ENCODE results near the gene RASGRP2. TPM values are rescaled to one million over a fixed set of nuclear protein-coding genes. Genes with fewer than 3 reads are reported as not detected.

The RASGRP2 gene
- total and polyA plus RNA-seq, 3 donors from 2014 or later, result 14.4 to 26.3 (median 24.0) TPM

DNA sequence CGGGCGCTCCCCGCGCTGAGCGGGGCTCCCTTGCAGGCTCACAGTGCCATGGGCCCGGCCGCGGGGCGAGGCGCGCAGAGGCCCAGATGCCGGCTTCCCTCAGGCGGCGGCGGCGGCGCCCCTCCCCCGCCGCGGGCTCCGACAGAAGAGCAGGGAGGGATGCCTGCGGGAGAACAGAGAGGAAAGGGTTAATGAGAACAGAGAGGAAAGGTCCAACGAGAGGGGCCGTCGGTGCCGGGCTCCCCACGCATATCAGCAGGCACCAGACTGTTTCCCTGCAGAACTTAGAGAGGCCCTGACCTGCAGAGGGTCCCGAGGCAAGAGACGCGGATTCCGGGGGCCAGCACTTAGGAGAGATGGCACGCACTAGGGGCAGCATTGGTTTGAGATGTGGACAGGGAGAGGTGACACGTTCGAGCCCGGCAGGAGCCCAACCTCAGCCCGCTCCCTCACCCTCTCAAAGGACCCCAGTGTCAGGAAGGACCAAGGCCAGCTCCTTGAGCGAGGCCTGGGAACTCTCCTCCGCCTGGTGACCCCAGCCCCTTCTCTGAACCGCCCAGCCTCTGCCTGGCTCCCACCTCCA lies 30.1 kb downstream of the RASGRP2 start:
- no peak overlapping the region for H3K27ac ChIP-seq
- 12% methylated on average over 25 to 37 of the region's 39 CpGs for WGBS, 2 donors
- no peak for TF ChIP-seq POLR2A (IDR thresholded peaks at IDR 0.05)
- TF ChIP-seq, protein P1, sequence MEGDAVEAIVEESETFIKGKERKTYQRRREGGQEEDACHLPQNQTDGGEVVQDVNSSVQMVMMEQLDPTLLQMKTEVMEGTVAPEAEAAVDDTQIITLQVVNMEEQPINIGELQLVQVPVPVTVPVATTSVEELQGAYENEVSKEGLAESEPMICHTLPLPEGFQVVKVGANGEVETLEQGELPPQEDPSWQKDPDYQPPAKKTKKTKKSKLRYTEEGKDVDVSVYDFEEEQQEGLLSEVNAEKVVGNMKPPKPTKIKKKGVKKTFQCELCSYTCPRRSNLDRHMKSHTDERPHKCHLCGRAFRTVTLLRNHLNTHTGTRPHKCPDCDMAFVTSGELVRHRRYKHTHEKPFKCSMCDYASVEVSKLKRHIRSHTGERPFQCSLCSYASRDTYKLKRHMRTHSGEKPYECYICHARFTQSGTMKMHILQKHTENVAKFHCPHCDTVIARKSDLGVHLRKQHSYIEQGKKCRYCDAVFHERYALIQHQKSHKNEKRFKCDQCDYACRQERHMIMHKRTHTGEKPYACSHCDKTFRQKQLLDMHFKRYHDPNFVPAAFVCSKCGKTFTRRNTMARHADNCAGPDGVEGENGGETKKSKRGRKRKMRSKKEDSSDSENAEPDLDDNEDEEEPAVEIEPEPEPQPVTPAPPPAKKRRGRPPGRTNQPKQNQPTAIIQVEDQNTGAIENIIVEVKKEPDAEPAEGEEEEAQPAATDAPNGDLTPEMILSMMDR (IDR thresholded peaks at IDR 0.05), result no peak
- H3K4me1 ChIP-seq, result no peaks in the 10 kb centered on the region
- no peaks in the 10 kb centered on the region for H3K27me3 ChIP-seq
- intact Hi-C loops (cut with DNase I; ENCODE audit: low total_unique reads), result no loop called here
- no peaks in the 10 kb centered on the region for H3K9me3 ChIP-seq
- H3K36me3 ChIP-seq (ENCODE audit: low read depth, missing control alignments), result no peaks in the 10 kb centered on the region
- no peak for DNase-seq
- peak overlapping the region in 1 of 2 donors; percentile 40 for H3K4me3 ChIP-seq

- H3K4me3 ChIP-seq, result peak overlapping the region; percentile 40 to 50
- TF ChIP-seq, protein P1 (IDR thresholded peaks at IDR 0.05), result no peak
- no peak for TF ChIP-seq POLR2A (IDR thresholded peaks at IDR 0.05)
- no peaks in the 10 kb centered on the region for H3K4me1 ChIP-seq
- H3K9me3 ChIP-seq, result no peaks in the 10 kb centered on the region
- H3K36me3 ChIP-seq (ENCODE audit: low read depth, missing control alignments), result no peaks in the 10 kb centered on the region
- 0 to 2% methylated on average over 11 to 59 of the region's 111 CpGs for WGBS, 2 donors
- DNase-seq, result peak; percentile 60
- H3K27me3 ChIP-seq, result no peaks in the 10 kb centered on the region
- intact Hi-C loops (cut with DNase I; ENCODE audit: low total_unique reads), result no loop called here
- H3K27ac ChIP-seq, result no peak overlapping the region
Measured at GRCh38 chr11:64713016-64713707, 30.8 kb downstream of the RASGRP2 start.

- peak; percentile 58 for DNase-seq
- no peaks in the 10 kb centered on the region for H3K36me3 ChIP-seq (ENCODE audit: low read depth, missing control alignments)
- H3K4me3 ChIP-seq, result peak overlapping the region; percentile 40 to 50
- H3K27ac ChIP-seq, result no peak overlapping the region
- no peak for TF ChIP-seq POLR2A (IDR thresholded peaks at IDR 0.05)
- TF ChIP-seq, protein P1 (IDR thresholded peaks at IDR 0.05), result no peak
- 11% methylated on average over 19 to 31 of the region's 45 CpGs for WGBS, 2 donors
- H3K27me3 ChIP-seq, result no peaks in the 10 kb centered on the region
- H3K4me1 ChIP-seq, result no peaks in the 10 kb centered on the region
- intact Hi-C loops (cut with DNase I; ENCODE audit: low total_unique reads), result no loop called here
- H3K9me3 ChIP-seq, result no peaks in the 10 kb centered on the region
Measured at GRCh38 chr11:64712430-64713015, 31.4 kb downstream of the RASGRP2 start.

GRCh38 chr11:64711956-64712362 lies 32.0 kb downstream of the RASGRP2 start:
- peak; percentile 41 for DNase-seq
- 38 to 55% methylated on average over 15 to 19 of the region's 19 CpGs for WGBS, 2 donors
- Histone ChIP-seq H3K9me3 (no peaks in the 10 kb centered on the region), H3K4me1 (no peaks in the 10 kb centered on the region), H3K27ac (no peak overlapping the region), H3K36me3 (ENCODE audit: low read depth, missing control alignments) (no peaks in the 10 kb centered on the region), H3K27me3 (no peaks in the 10 kb centered on the region), H3K4me3 (peak overlapping the region; percentile 40 to 50)
- intact Hi-C loops (cut with DNase I; ENCODE audit: low total_unique reads), result no loop called here
- no peak for TF ChIP-seq POLR2A (IDR thresholded peaks at IDR 0.05)

DNA sequence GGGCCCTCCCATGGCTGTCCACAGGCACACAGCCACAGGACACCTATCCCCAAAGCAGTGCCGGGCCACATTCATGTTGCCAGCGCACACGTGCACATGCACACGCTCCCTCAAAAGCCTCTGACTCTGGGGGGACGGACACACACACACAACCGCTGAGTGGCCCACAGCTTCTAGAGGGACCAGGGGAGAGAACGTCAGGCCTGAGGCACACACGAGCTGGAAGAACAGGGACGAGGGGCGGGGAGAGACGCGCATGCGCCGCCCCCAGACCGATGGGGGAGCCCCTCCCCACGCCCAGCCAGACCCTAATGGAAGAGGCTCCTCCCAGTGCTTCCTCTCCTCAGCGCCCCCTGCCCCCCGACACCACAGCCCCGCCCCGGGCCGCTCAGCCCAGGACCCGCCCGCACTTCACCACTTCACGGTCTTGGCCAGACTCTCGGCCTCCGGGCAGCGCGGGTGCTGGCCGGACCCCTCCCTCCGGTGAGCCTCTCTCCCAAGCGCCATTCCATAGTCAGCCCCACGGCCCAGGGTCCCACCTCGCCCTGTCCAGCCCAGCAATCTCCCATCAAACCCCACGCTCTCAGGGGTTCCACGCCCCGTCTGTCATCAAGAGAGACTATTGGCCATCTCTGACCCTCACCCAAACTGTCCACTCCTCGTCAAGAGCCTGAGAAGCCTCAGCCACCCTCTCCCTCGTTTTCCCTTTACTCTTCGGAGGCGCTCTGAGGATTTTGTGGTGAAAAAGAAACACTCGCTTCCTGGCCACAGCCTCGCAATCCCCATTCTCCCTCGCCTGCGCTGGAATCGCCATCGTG lies 32.6 kb downstream of the RASGRP2 start:
- TF ChIP-seq POLR2A (IDR thresholded peaks at IDR 0.05), result no peak
- TF ChIP-seq, protein P1 (IDR thresholded peaks at IDR 0.05), result no peak
- WGBS, 2 donors, result 32 to 45% methylated on average over 28 to 44 of the region's 46 CpGs
- peak overlapping the region; percentile 31 to 50 for H3K4me3 ChIP-seq
- H3K9me3 ChIP-seq, result no peaks in the 10 kb centered on the region
- peak overlapping the region in 1 of 2 donors; percentile 14 for H3K27ac ChIP-seq
- peak; percentile 32 for DNase-seq
- H3K4me1 ChIP-seq, result no peaks in the 10 kb centered on the region
- intact Hi-C loops (cut with DNase I; ENCODE audit: low total_unique reads), result no loop called here
- no peaks in the 10 kb centered on the region for H3K36me3 ChIP-seq (ENCODE audit: low read depth, missing control alignments)
- H3K27me3 ChIP-seq, result no peaks in the 10 kb centered on the region
